BE2C (cell line): Measurements from ENCODE around the gene PMPCB.

ENCODE experiments used
- DNase-seq: peaks from one replicate; pipeline ENCODE4 v3.0.0-alpha.2; 2020
- H3K27me3 ChIP-seq: fragments of 250-450 bp; sonication (Bioruptor Pico); 2 replicates; pipeline ENCODE4 v1.5.1; 2020; ENCODE audit warnings: mild to moderate bottlenecking
- H3K36me3 ChIP-seq: fragments of 250-450 bp; sonication (Bioruptor Pico); 2 replicates; pipeline ENCODE4 v1.5.1; 2020; ENCODE audit warnings: mild to moderate bottlenecking
- H3K4me1 ChIP-seq: fragments of 250-450 bp; sonication (Bioruptor Pico); 2 replicates; pipeline ENCODE4 v1.5.1; 2020
- H3K4me3 ChIP-seq: 2 replicates; pipeline ENCODE4 v1.5.1; 2011; ENCODE audit warnings: low read depth, low read length
- H3K9me3 ChIP-seq: fragments of 250-450 bp; sonication (Bioruptor Pico); 2 replicates; pipeline ENCODE4 v1.5.1; 2020
- CTCF ChIP-seq: IDR thresholded peaks from 2 replicates; pipeline ENCODE4 v1.5.1; 2012; ENCODE audit warnings: mild to moderate bottlenecking, low read depth, low read length

The PMPCB gene

GRCh38 chr7:103347507-103348267 is 50.5 kb downstream of the PMPCB start, which contains the start of gene PSMC2:
Gene PSMC2, plus strand, starts transcription at chr7:103347643. Its CDS starts 69 bp downstream, at chr7:103347712.
- TF ChIP-seq CTCF: no peak
- Histone ChIP-seq H3K9me3 (no peaks in the 10 kb centered on the region), H3K4me3 (peak within 1 kb of the TSS; percentile 97), H3K36me3 (peaks cover 10% of the 10 kb centered on the region), H3K4me1 (no peaks in the 10 kb centered on the region), H3K27me3 (no peaks in the 10 kb centered on the region)
- peak; percentile 78 for DNase-seq

DNA sequence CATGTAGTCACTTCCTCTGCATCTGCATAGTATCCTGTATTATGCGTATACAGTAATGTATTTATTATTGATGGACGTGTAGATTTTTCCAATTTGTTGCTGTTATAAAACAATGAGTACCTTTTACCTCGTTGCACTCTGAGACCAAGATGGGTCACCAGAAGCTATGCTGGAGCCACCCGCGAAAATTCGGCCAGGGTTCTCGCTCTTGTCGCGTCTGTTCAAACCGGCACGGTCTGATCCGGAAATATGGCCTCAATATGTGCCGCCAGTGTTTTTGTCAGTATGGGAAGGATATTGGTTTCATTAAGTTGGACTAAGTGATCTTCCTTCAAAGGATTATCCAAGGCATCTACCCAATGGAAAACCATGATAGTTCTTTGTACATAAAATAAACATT is 51.2 kb downstream of the PMPCB start:
- no peak for TF ChIP-seq CTCF
- H3K4me3 ChIP-seq: peak overlapping the region; percentile 97
- no peaks in the 10 kb centered on the region for H3K27me3 ChIP-seq
- H3K9me3 ChIP-seq: no peaks in the 10 kb centered on the region
- H3K4me1 ChIP-seq: no peaks in the 10 kb centered on the region
- H3K36me3 ChIP-seq: peaks cover 18% of the 10 kb centered on the region
- DNase-seq: no peak

- H3K9me3 ChIP-seq: no peaks in the 10 kb centered on the region
- no peak for TF ChIP-seq CTCF
- no peaks in the 10 kb centered on the region for H3K4me1 ChIP-seq
- no peak for DNase-seq
- H3K36me3 ChIP-seq: peaks cover 19% of the 10 kb centered on the region
- H3K27me3 ChIP-seq: no peaks in the 10 kb centered on the region
- peak overlapping the region; percentile 97 for H3K4me3 ChIP-seq
Observed at GRCh38 chr7:103348959-103349358, 51.7 kb downstream of the PMPCB start.

DNA sequence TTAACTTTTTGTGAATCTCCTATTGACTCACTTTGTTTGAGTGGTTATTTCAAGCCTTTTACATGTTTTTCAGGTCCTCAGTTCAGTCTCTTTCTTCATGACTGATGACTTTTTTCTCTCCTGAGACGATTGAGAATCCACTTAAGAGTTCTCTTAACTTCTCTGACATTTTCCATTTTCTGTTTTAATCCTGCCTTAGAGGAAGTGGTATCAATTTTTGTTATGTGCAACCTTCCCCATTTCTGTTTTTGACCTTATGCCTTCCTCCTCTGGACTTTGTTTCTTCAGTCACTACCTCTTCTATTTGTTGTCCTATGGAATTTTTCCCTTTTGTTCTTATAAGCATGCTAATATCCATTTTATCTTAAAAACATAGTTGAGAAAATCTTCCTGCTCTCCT is 52.6 kb downstream of the PMPCB start:
- no peak for DNase-seq
- Histone ChIP-seq H3K36me3 (peaks cover 21% of the 10 kb centered on the region), H3K9me3 (no peaks in the 10 kb centered on the region), H3K4me1 (no peaks in the 10 kb centered on the region), H3K4me3 (no peak overlapping the region), H3K27me3 (no peaks in the 10 kb centered on the region)
- no peak for TF ChIP-seq CTCF
